ENCODE data around the gene STRBP. TPM values are rescaled to one million over a fixed set of nuclear protein-coding genes. Genes with fewer than 3 reads are reported as not detected.

Gene STRBP
- total RNA-seq, 1 donor from 2014 or later, result 87.3 TPM

- Mint-ChIP-seq H3K4me1 (ENCODE audit: low read depth) (peaks cover 15% of the 10 kb centered on the region), H3K4me3 (ENCODE audit: low read depth) (no peak overlapping the region), H3K27ac (no peak overlapping the region), H3K27me3 (no peaks in the 10 kb centered on the region), H3K36me3 (ENCODE audit: insufficient read depth) (peaks cover 3% of the 10 kb centered on the region), H3K9me3 (ENCODE audit: low read depth) (no peaks in the 10 kb centered on the region)
- DNase-seq (ENCODE audit: low spot score, unreplicated experiment), result no peak
- no peak for TF ChIP-seq CTCF (IDR thresholded peaks at IDR 0.05; ENCODE audit: unreplicated experiment)
Measured at GRCh38 chr9:123218831-123219230, 49.6 kb downstream of the STRBP start.

DNA sequence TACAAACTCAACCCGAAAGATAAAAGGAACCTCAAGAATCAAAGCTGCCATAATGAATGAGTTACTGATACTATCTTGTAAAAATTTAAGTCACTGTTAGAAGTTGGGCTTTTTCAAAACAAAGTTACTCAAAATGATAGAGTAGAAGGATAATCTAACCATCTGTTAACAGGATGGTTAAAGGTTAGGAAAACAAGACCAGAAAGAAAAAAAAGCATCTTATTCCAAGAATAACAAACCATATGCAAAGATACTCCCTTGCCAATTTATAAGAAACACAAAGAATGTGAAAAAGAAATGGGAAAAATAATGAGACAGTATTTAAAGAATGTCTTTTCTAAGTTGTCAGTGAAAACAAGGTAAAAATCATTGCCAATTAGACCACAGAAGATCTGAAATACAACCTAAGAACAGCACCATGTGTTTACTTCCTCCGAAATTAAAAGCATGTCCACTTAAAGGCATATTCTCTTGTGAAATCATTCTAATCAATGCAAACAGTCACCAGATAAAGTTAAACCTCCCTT lies 51.2 kb downstream of the STRBP start:
- no peak overlapping the region for H3K4me3 Mint-ChIP-seq (ENCODE audit: low read depth)
- peaks cover 14% of the 10 kb centered on the region for H3K4me1 Mint-ChIP-seq (ENCODE audit: low read depth)
- H3K9me3 Mint-ChIP-seq (ENCODE audit: low read depth), result no peaks in the 10 kb centered on the region
- no peaks in the 10 kb centered on the region for H3K27me3 Mint-ChIP-seq
- no peak overlapping the region for H3K27ac Mint-ChIP-seq
- H3K36me3 Mint-ChIP-seq (ENCODE audit: insufficient read depth), result peaks cover 7% of the 10 kb centered on the region
- DNase-seq (ENCODE audit: low spot score, unreplicated experiment), result no peak
- TF ChIP-seq CTCF (IDR thresholded peaks at IDR 0.05; ENCODE audit: unreplicated experiment), result no peak

DNA sequence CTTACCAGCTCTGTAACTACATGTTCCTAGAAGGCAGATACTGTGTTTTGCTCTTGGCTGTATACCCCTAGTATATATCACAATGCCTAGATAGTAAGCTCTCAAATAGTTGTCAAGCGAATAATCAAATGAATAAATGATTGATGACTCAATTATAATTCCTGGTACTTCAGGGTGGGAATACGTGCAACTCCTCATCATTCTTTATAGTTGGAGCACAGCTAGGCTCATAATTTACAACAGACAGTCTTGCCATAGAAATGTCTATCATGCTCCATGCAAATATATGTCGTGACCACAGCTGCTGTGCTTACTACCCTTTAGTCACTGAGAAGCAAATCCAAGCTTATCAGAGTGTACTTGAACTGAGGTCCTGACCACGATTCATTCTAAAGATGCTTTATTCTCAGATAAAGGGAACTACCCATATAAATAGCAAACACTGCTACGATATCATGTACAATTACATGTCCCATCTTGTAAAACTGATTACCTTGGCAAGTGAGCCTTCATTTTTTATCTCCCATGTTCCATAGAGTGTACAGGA lies 52.1 kb downstream of the STRBP start:
- Mint-ChIP-seq H3K27me3 (no peaks in the 10 kb centered on the region), H3K9me3 (ENCODE audit: low read depth) (no peaks in the 10 kb centered on the region), H3K4me1 (ENCODE audit: low read depth) (peaks cover 12% of the 10 kb centered on the region), H3K27ac (no peak overlapping the region), H3K36me3 (ENCODE audit: insufficient read depth) (peaks cover 5% of the 10 kb centered on the region), H3K4me3 (ENCODE audit: low read depth) (no peak overlapping the region)
- no peak for DNase-seq (ENCODE audit: low spot score, unreplicated experiment)
- TF ChIP-seq CTCF (IDR thresholded peaks at IDR 0.05; ENCODE audit: unreplicated experiment), result no peak

DNA sequence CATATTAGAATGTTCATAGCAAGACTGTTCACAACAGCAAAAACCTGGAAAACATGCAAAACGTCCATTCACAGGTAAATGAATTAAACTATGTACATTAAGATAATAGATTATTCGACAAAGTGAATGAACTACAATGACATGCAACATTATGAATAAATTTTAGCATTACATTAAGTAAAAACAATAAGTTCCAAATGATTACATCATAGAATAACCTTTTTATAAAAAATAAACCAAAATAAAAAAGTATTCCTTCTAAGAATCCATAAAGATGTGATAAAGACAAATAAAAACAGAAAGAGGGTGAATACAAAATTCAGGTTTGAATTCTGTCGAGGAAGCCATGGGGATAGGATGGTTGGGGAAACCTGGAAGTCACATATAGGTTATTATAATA lies 57.3 kb downstream of the STRBP start:
- no peak overlapping the region for H3K4me3 Mint-ChIP-seq (ENCODE audit: low read depth)
- no peaks in the 10 kb centered on the region for H3K27me3 Mint-ChIP-seq
- no peaks in the 10 kb centered on the region for H3K9me3 Mint-ChIP-seq (ENCODE audit: low read depth)
- no peak for DNase-seq (ENCODE audit: low spot score, unreplicated experiment)
- H3K4me1 Mint-ChIP-seq (ENCODE audit: low read depth), result no peaks in the 10 kb centered on the region
- TF ChIP-seq CTCF (IDR thresholded peaks at IDR 0.05; ENCODE audit: unreplicated experiment), result no peak
- no peak overlapping the region for H3K27ac Mint-ChIP-seq
- H3K36me3 Mint-ChIP-seq (ENCODE audit: insufficient read depth), result peaks cover 7% of the 10 kb centered on the region

GRCh38 chr9:123208626-123209174 lies 59.7 kb downstream of the STRBP start:
- Mint-ChIP-seq H3K27ac (no peak overlapping the region), H3K36me3 (ENCODE audit: insufficient read depth) (peaks cover 7% of the 10 kb centered on the region), H3K9me3 (ENCODE audit: low read depth) (no peaks in the 10 kb centered on the region), H3K27me3 (no peaks in the 10 kb centered on the region), H3K4me1 (ENCODE audit: low read depth) (no peaks in the 10 kb centered on the region), H3K4me3 (ENCODE audit: low read depth) (no peak overlapping the region)
- DNase-seq (ENCODE audit: low spot score, unreplicated experiment), result no peak
- no peak for TF ChIP-seq CTCF (IDR thresholded peaks at IDR 0.05; ENCODE audit: unreplicated experiment)
